ENCODE data around the gene TIMM10.
A peak's percentile ranks its signal among the peaks of the same experiment; 100 is the strongest.

GRCh38 chr11:57515332-57516060, 15.1 kb downstream of the TIMM10 start, which contains the start of gene SLC43A1:
- TF ChIP-seq CTCF (IDR thresholded peaks at IDR 0.05) (no peak), EZH2 (IDR thresholded peaks at IDR 0.05) (peak; percentile 74)
